ENCODE results near the gene RPTOR.

The RPTOR gene

GRCh38 chr17:80839970-80840369 lies 295.3 kb downstream of the RPTOR start:
- DNase-seq, result no peak

GRCh38 chr17:80842456-80843013 lies 297.9 kb downstream of the RPTOR start:
- no peak for DNase-seq

- DNase-seq, result no peak
Measured at GRCh38 chr17:80843741-80844156, 299.1 kb downstream of the RPTOR start.

- no peak for DNase-seq
Measured at GRCh38 chr17:80844418-80844990, 299.9 kb downstream of the RPTOR start.

- DNase-seq, result no peak
Measured at GRCh38 chr17:80845069-80845862, 300.6 kb downstream of the RPTOR start.

GRCh38 chr17:80845863-80846671 lies 301.4 kb downstream of the RPTOR start:
- DNase-seq, result no peak

- DNase-seq, result no peak
Measured at GRCh38 chr17:80846932-80847331, 302.3 kb downstream of the RPTOR start.

GRCh38 chr17:80847496-80848230 lies 303.0 kb downstream of the RPTOR start:
- DNase-seq, result no peak

- DNase-seq, result no peak
Measured at GRCh38 chr17:80848449-80849102, 303.9 kb downstream of the RPTOR start.

- DNase-seq, result no peak
Measured at GRCh38 chr17:80849119-80849518, 304.5 kb downstream of the RPTOR start.

GRCh38 chr17:80850109-80850508 lies 305.5 kb downstream of the RPTOR start:
- no peak for DNase-seq

GRCh38 chr17:80850817-80851216 lies 306.2 kb downstream of the RPTOR start:
- DNase-seq, result no peak

GRCh38 chr17:80851277-80851925 lies 306.8 kb downstream of the RPTOR start:
- no peak for DNase-seq

GRCh38 chr17:80852476-80853015 lies 307.9 kb downstream of the RPTOR start:
- DNase-seq, result no peak

- DNase-seq, result no peak
Measured at GRCh38 chr17:80853076-80853475, 308.4 kb downstream of the RPTOR start.

- no peak for DNase-seq
Measured at GRCh38 chr17:80854220-80854619, 309.6 kb downstream of the RPTOR start.

- no peak for DNase-seq
Measured at GRCh38 chr17:80855196-80855947, 310.7 kb downstream of the RPTOR start.

- no peak for DNase-seq
Measured at GRCh38 chr17:80855948-80856862, 311.6 kb downstream of the RPTOR start.
